K562 (cell line): Measurements from ENCODE around the gene SPRR2G. TPM values are rescaled to one million over a fixed set of nuclear protein-coding genes. Genes with fewer than 3 reads are reported as not detected.

Experiments
- ATAC-seq: fragments of 200-7000 bp; cut with Tn5 transposase; 3 replicates; pipeline ENCODE4 v1.9.1; 2020; ENCODE audit warnings: moderate library complexity
- BruUV-seq: library from RNA; stranded (reverse); fragments of 400-500 nt; replicated peaks from 2 replicates; lab custom pipeline; 2021; lab: Mats Ljungman, UMichigan
- CTCF ChIA-PET: fragments of 300-600 bp; formaldehyde crosslinking; extraction: SDS; loops from one replicate; lab custom pipeline; 2021; ENCODE audit warnings: low intra/inter-chr PET ratio; lab: Yijun Ruan, JAX
- POLR2A ChIA-PET: fragments of 300-600, 350-650 bp; sonication (Branson Sonifier 250); formaldehyde crosslinking; extraction: SDS; loops from one replicate; lab custom pipeline; 2021; ENCODE audit warnings: antibody characterized with exemption, inconsistent platforms; lab: Yijun Ruan, JAX
- DNase-seq, 4 experiments: peaks; one replicate each; pipeline versions ENCODE4 v3.0.0 to v3.0.0-alpha.2; 2011 to 2018; ENCODE audit warnings: low spot score in 3 of 4, mixed read lengths in 3 of 4; ENCODE audit errors: extremely low read depth in 1 of 4
- FAIRE-seq: peaks from 2 replicates; lab custom pipeline; 2011; peaks lifted over from hg19 to GRCh38; lab: Jason Lieb, UNC
- H2AFZ ChIP-seq: 2 replicates; pipeline ENCODE4 v1.6.0; 2011; ENCODE audit warnings: low read depth, low read length, control low read depth, inconsistent platforms
- H3K27ac ChIP-seq: fragments of 200-600 bp; 3 replicates; pipeline ENCODE4 v1.8.0; 2011; ENCODE audit warnings: low read depth, mild to moderate bottlenecking, control low read depth, inconsistent platforms, low read length, moderate library complexity, mixed read lengths; ENCODE audit errors: extremely low read depth
- H3K27me3 ChIP-seq, 2 experiments: fragments of 300-600 bp in 1 of 2; 2 replicates in 1 of 2; 3 replicates in 1 of 2; pipeline versions ENCODE4 v1.6.0 to v1.8.0; 2011; ENCODE audit warnings: inconsistent platforms in 2 of 2, low read length in 2 of 2, mild to moderate bottlenecking in 1 of 2, mixed read lengths in 1 of 2, moderate library complexity in 1 of 2; ENCODE audit not compliant: control insufficient read depth in 2 of 2, insufficient read depth in 2 of 2
- H3K36me3 ChIP-seq: fragments of 300-600 bp; 3 replicates; pipeline ENCODE4 v1.8.0; 2011; ENCODE audit warnings: mild to moderate bottlenecking, low read length, inconsistent platforms; ENCODE audit not compliant: control insufficient read depth, insufficient read depth
- H3K4me1 ChIP-seq, 2 experiments: fragments of 200-600 bp in 1 of 2; replicated peaks in 1 of 2; 2 replicates in 1 of 2; 3 replicates in 1 of 2; pipeline versions ENCODE4 v1.5.1 to v1.8.0; 2011; ENCODE audit warnings: inconsistent platforms in 2 of 2, low read length in 2 of 2, mild to moderate bottlenecking in 1 of 2, mixed read lengths in 1 of 2, moderate library complexity in 1 of 2; ENCODE audit not compliant: control insufficient read depth in 2 of 2, insufficient read depth in 2 of 2
- H3K4me2 ChIP-seq: 2 replicates; pipeline ENCODE4 v1.6.1; 2011; ENCODE audit warnings: low read length, control low read depth, inconsistent platforms, mixed read lengths; ENCODE audit not compliant: insufficient read depth
- H3K4me3 ChIP-seq: fragments of 200-600 bp; sonication (generic), shearing (Covaris generic); 2 replicates; pipeline ENCODE4 v1.5.1; 2016; ENCODE audit warnings: control low read depth, inconsistent platforms
- H3K79me2 ChIP-seq: fragments of 200-600 bp; 3 replicates; pipeline ENCODE4 v1.8.0; 2011; ENCODE audit warnings: low read length, inconsistent platforms; ENCODE audit not compliant: control insufficient read depth, insufficient read depth
- H3K9ac ChIP-seq, 2 experiments: 2 replicates each; pipeline versions ENCODE4 v1.6.0 to v1.6.1; 2011; ENCODE audit warnings: low read depth in 2 of 2, low read length in 2 of 2, control low read depth in 1 of 2, inconsistent platforms in 1 of 2, mild to moderate bottlenecking in 1 of 2, mixed read lengths in 1 of 2; ENCODE audit not compliant: insufficient read depth in 1 of 2
- H3K9me1 ChIP-seq: one replicate; pipeline ENCODE4 v1.6.0; 2011; ENCODE audit warnings: inconsistent platforms, mild to moderate bottlenecking, low read length, moderate library complexity; ENCODE audit not compliant: control insufficient read depth, insufficient read depth
- H3K9me3 ChIP-seq: replicated peaks from 2 replicates; pipeline ENCODE4 v1.5.1; 2011; ENCODE audit warnings: low read depth, low read length, inconsistent platforms; ENCODE audit not compliant: control insufficient read depth, insufficient read depth
- H4K20me1 ChIP-seq: replicated peaks from 2 replicates; pipeline ENCODE4 v1.6.1; 2011; ENCODE audit warnings: low read length, inconsistent platforms, mixed read lengths; ENCODE audit not compliant: control insufficient read depth, insufficient read depth
- HCFC1 ChIP-seq: IDR thresholded peaks from 2 replicates; pipeline ENCODE4 v1.6.1; 2012; ENCODE audit warnings: low read depth, low read length, improper control_type of control experiment
- MCM3 ChIP-seq: fragments of 450-650 bp; IDR thresholded peaks from 2 replicates; pipeline ENCODE4 v1.6.1; 2016
- NFIX ChIP-seq: fragments of 250-450 bp; sonication (Bioruptor Pico); IDR thresholded peaks from 2 replicates; pipeline ENCODE4 v1.4.0; 2020; ENCODE audit warnings: low read depth, mild to moderate bottlenecking, moderate library complexity
- RBM22 ChIP-seq: fragments of 200-400 bp; formaldehyde crosslinking; IDR thresholded peaks from 2 replicates; pipeline ENCODE4 v1.6.1; 2018; ENCODE audit warnings: low read length, low read depth; ENCODE audit not compliant: poor library complexity, severe bottlenecking
- SETDB1 ChIP-seq: IDR thresholded peaks from one replicate; pipeline ENCODE4 v1.6.1; 2012; ENCODE audit warnings: low read length, control low read depth, inconsistent platforms
- SRF ChIP-seq, 2 experiments: fragments of 250-450, 450-650 bp in 1 of 2; sonication (Bioruptor Pico) in 1 of 2; sonication (generic) in 1 of 2; formaldehyde crosslinking; IDR thresholded peaks; 2 replicates each; pipeline versions ENCODE4 v1.5.0 to v1.5.1; 2020 to 2022; ENCODE audit warnings: mild to moderate bottlenecking in 1 of 2, missing genetic modification reagents in 1 of 2
- TARDBP ChIP-seq: fragments of 450-650 bp; IDR thresholded peaks from 2 replicates; pipeline ENCODE4 v1.6.1; 2016
- TCF15 ChIP-seq: fragments of 250-450 bp; sonication (Bioruptor Pico); IDR thresholded peaks from 2 replicates; pipeline ENCODE4 v1.8.0; 2022; ENCODE audit warnings: moderate library complexity, mild to moderate bottlenecking, inconsistent platforms
- TEAD4 ChIP-seq, 2 experiments: sonication (generic) in 1 of 2; formaldehyde crosslinking in 1 of 2; IDR thresholded peaks; 2 replicates each; pipeline versions ENCODE4 v1.6.1 to v1.8.0; 2012 to 2022; ENCODE audit warnings: borderline replicate concordance in 1 of 2, inconsistent platforms in 1 of 2, low read length in 1 of 2, mild to moderate bottlenecking in 1 of 2, missing genetic modification reagents in 1 of 2
- THRB ChIP-seq: fragments of 450-650 bp; formaldehyde crosslinking; conservative IDR thresholded peaks from 2 replicates; pipeline ENCODE4 v1.4.0; 2022; ENCODE audit warnings: mild to moderate bottlenecking, missing genetic modification characterization
- ZBTB34 ChIP-seq: fragments of 250-450 bp; sonication (Bioruptor Pico); IDR thresholded peaks from 2 replicates; pipeline ENCODE4 v1.8.0; 2021; ENCODE audit warnings: mild to moderate bottlenecking, moderate library complexity
- ZNF311 ChIP-seq: fragments of 250-450 bp; sonication (Bioruptor Pico); IDR thresholded peaks from 2 replicates; pipeline ENCODE4 v1.4.0; 2020; ENCODE audit warnings: mild to moderate bottlenecking, moderate library complexity
- WGBS: fragments of 100-300 bp; shearing (Covaris generic); methylation state at CpG from one replicate; pipeline ENCODE4 v1.1.6; 2016; ENCODE audit warnings: low coverage, mixed read lengths; ENCODE audit not compliant: insufficient coverage; ENCODE audit errors: missing lambda C conversion rate; 5-methylcytosine and 5-hydroxymethylcytosine counted together
- in situ Hi-C: fragments of 300-500 bp; cut with MboI; formaldehyde crosslinking; loops from 4 replicates; pipeline ENCODE4 v1.15.0; 2018; ENCODE audit warnings: inconsistent platforms, mixed read lengths
- intact Hi-C: fragments of 100-400 bp; cut with micrococcal nuclease; formaldehyde crosslinking; loops from 2 replicates; pipeline ENCODE4 v1.14.2; 2022
- polyA plus RNA-seq, 8 experiments: library from polyadenylated mRNA; depleted of rRNA in 4 of 8; stranded (reverse) in 5 of 8; unstranded in 3 of 8; fragments of >200 nt; fragmentation: Nextera tagmentation in 2 of 8; fragmentation: Illumina TruSeq in 1 of 8; extraction: Ambion mirVana in 2 of 8; extraction: Trizol in 1 of 8; gene quantifications; 2 replicates each; pipeline versions ENCODE4 v1.2.1 to v1.2.3, GENCODE V29; 2011 to 2014; ENCODE audit warnings: inconsistent platforms in 1 of 8, missing spikeins in 1 of 8
- total RNA-seq, 7 experiments: library from RNA; depleted of rRNA in 6 of 7; stranded (reverse); fragments of >200 nt in 6 of 7; fragmentation: Illumina TruSeq in 2 of 7; extraction: Trizol in 2 of 7; gene quantifications; 2 replicates each; pipeline versions ENCODE4 v1.2.1 to v1.2.3, GENCODE V29; 2011 to 2021; ENCODE audit warnings: low replicate concordance in 1 of 7
- TF ChIP-seq, protein P1 (sequence below): fragments of 250-450 bp; sonication (Bioruptor Pico); IDR thresholded peaks from 2 replicates; pipeline ENCODE4 v1.5.0; 2021
- TF ChIP-seq, protein P2 (sequence below): fragments of 250-450 bp; sonication (Bioruptor Pico); IDR thresholded peaks from 2 replicates; pipeline ENCODE4 v1.4.0; 2020; ENCODE audit warnings: mild to moderate bottlenecking

Gene SPRR2G
- total and polyA plus RNA-seq, 9 of the 15 experiments (the other 6 are each of a cell fraction or from before 2014, with no cell fraction given): not detected

DNA sequence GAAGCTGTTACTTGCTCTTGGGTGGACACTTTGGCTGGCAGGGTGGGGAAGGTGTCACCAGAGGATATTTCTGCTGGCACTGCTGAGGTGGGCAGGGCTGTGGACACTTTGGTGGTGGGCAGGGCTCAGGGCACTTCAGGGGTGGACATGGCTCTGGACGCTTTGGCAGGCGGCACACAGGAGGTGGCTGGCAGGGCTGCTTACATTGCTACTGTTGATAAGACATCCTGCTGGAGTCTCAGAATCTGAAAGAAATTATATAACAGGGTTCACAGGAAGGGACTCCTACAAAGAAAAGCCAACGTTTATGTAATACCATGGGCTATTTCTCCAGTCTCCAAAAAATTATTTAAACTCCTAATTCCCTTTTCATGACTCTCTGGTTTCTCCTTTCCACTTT is 10.2 kb downstream of the SPRR2G start:
- no peak overlapping the region for H3K4me3 ChIP-seq
- H3K79me2 ChIP-seq: no peaks in the 10 kb centered on the region
- H3K9me3 ChIP-seq: no peaks in the 10 kb centered on the region
- no peak overlapping the region for H3K27ac ChIP-seq
- TF ChIP-seq, protein P1, sequence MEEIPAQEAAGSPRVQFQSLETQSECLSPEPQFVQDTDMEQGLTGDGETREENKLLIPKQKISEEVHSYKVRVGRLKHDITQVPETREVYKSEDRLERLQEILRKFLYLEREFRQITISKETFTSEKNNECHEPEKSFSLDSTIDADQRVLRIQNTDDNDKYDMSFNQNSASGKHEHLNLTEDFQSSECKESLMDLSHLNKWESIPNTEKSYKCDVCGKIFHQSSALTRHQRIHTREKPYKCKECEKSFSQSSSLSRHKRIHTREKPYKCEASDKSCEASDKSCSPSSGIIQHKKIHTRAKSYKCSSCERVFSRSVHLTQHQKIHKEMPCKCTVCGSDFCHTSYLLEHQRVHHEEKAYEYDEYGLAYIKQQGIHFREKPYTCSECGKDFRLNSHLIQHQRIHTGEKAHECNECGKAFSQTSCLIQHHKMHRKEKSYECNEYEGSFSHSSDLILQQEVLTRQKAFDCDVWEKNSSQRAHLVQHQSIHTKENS (CRISPR knock-in tag): no peak
- TF ChIP-seq, protein P2, sequence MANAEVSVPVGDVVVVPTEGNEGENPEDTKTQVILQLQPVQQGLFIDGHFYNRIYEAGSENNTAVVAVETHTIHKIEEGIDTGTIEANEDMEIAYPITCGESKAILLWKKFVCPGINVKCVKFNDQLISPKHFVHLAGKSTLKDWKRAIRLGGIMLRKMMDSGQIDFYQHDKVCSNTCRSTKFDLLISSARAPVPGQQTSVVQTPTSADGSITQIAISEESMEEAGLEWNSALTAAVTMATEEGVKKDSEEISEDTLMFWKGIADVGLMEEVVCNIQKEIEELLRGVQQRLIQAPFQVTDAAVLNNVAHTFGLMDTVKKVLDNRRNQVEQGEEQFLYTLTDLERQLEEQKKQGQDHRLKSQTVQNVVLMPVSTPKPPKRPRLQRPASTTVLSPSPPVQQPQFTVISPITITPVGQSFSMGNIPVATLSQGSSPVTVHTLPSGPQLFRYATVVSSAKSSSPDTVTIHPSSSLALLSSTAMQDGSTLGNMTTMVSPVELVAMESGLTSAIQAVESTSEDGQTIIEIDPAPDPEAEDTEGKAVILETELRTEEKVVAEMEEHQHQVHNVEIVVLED (CRISPR knock-in tag): no peak
- TF ChIP-seq ZNF311 (no peak), THRB (CRISPR knock-in tag) (no peak), HCFC1 (no peak), SRF (CRISPR knock-in tag; IDR thresholded peaks at IDR 0.05) (no peak), TCF15 (CRISPR knock-in tag) (no peak), ZBTB34 (no peak), RBM22 (no peak), TEAD4 (IDR thresholded peaks at IDR 0.05; ENCODE audit: low read length) (no peak), TEAD4 (CRISPR knock-in tag; IDR thresholded peaks at IDR 0.05; ENCODE audit: borderline replicate concordance) (no peak), TARDBP (no peak), NFIX (no peak), MCM3 (no peak), SETDB1 (no peak)
- H3K4me1 ChIP-seq: no peaks in the 10 kb centered on the region
- H3K27me3 ChIP-seq: peaks cover 0 to 4% of the 10 kb centered on the region in 2 experiments; a peak in 2 of 5 replicates
- H3K36me3 ChIP-seq: no peaks in the 10 kb centered on the region
- ATAC-seq: no peak
- H2AFZ ChIP-seq: no peak overlapping the region
- WGBS: 5% methylated on average over 3 of the region's 3 CpGs
- POLR2A ChIA-PET: no interaction called here
- in situ Hi-C loops (no loop called here), intact Hi-C loops (no loop called here)
- no peaks in the 10 kb centered on the region for H4K20me1 ChIP-seq
- no peak overlapping the region for H3K9ac ChIP-seq
- no TSS peak for BruUV-seq
- FAIRE-seq: no peak
- no peak overlapping the region for H3K4me2 ChIP-seq
- CTCF ChIA-PET: no interaction called here
- no peaks in the 10 kb centered on the region for H3K9me1 ChIP-seq
- DNase-seq: no peak
